Heart right ventricle (tissue), 16 donors: ENCODE results near the gene CTDSP1. TPM values are rescaled to one million over a fixed set of nuclear protein-coding genes. Genes with fewer than 3 reads are reported as not detected.

Experiments used
- ATAC-seq, 8 donors: fragments of 200-7000 bp; cut with Tn5 transposase; one replicate each; pipeline ENCODE4 v1.9.1; 2020; ENCODE audit warnings: mild to moderate bottlenecking in 8 of 8, moderate library complexity in 8 of 8, moderate number of reproducible peaks in 1 of 8
- DNase-seq, 2 donors: peaks; one replicate each; pipeline ENCODE4 v3.0.0-alpha.2; 2020
- H3K27ac ChIP-seq, 10 donors: fragments of 200-600 bp; sonication (generic) in 2 of 10; one replicate each; pipeline versions ENCODE4 v1.5.0 to v1.8.0; 2020 to 2022; ENCODE audit warnings: mild to moderate bottlenecking in 3 of 10
- H3K27me3 ChIP-seq, 7 donors: fragments of 200-600 bp; one replicate each; pipeline ENCODE4 v1.8.0; 2021 to 2022; ENCODE audit warnings: mild to moderate bottlenecking in 2 of 7
- H3K36me3 ChIP-seq, 9 donors: fragments of 200-600 bp; sonication (generic) in 1 of 9; one replicate each; pipeline versions ENCODE4 v1.5.0 to v1.8.0; 2020 to 2022; ENCODE audit warnings: mild to moderate bottlenecking in 2 of 9
- H3K4me1 ChIP-seq, 9 donors: fragments of 200-600 bp; sonication (generic) in 1 of 9; one replicate each; pipeline versions ENCODE4 v1.5.0 to v1.8.0; 2020 to 2022; ENCODE audit warnings: mild to moderate bottlenecking in 4 of 9
- H3K4me3 ChIP-seq, 10 donors: fragments of 200-600 bp; sonication (generic) in 2 of 10; one replicate each; pipeline versions ENCODE4 v1.5.0 to v1.8.0; 2020 to 2022; ENCODE audit warnings: mild to moderate bottlenecking in 7 of 10, moderate library complexity in 2 of 10
- H3K9me3 ChIP-seq, 11 donors: fragments of 200-600 bp in 10 of 11; sonication (generic) in 2 of 11; one replicate each; pipeline versions ENCODE4 v1.5.0 to v1.8.0; 2013 to 2022; ENCODE audit warnings: mild to moderate bottlenecking in 2 of 11, control low read depth in 1 of 11, moderate library complexity in 1 of 11
- CTCF ChIP-seq, 9 donors: fragments of 200-600 bp; sonication (generic) in 2 of 9; IDR thresholded peaks; one replicate each; pipeline versions ENCODE4 v1.5.0 to v1.8.0; 2021 to 2022; ENCODE audit warnings: antibody characterized with exemption in 9 of 9, mild to moderate bottlenecking in 5 of 9, moderate library complexity in 1 of 9
- WGBS, 2 donors: extraction: QIAGEN DNeasy Blood & Tissue Kit; methylation state at CpG; one replicate each; pipeline ENCODE4 v1.1.7; 2013; ENCODE audit warnings: inconsistent platforms in 1 of 2; 5-methylcytosine and 5-hydroxymethylcytosine counted together
- intact Hi-C, 10 donors: fragments of 100-400 bp; cut with DNase I; formaldehyde crosslinking; loops; one replicate each; pipeline versions ENCODE4 v1.11.1 to v1.14.2; 2022
- polyA plus RNA-seq, 2 donors: library from polyadenylated mRNA; stranded (reverse); fragments of 200-250 nt; gene quantifications; one replicate each; pipeline ENCODE4 v1.2.3, GENCODE V29; 2013
- total RNA-seq, 10 donors: library from RNA; stranded (reverse); fragmentation: NEBNext Ultra II Directional in 3 of 10; extraction: Animal tissue kit (Norgen Biotek cat#: 25700) in 3 of 10; gene quantifications; one replicate each; pipeline versions ENCODE4 v1.2.1 to v1.2.4, GENCODE V29; 2021 to 2023
- donor health status: Arrhythmogenic right ventricular cardiomyopathy.
- donor health status: ischemic (EF 13 %, LVEDD 7.1; RV severe dilation, severe dysfunction).
- donor health status: healthy with polysubstance abuse.
- donor health status: DM: no; HTN: yes; CAD: no.
- donor health status: DM: no; HTN: no; CAD: no.
- donor health status: ischemic (EF 25% LVEDD 6.9; RV normal size, moderate dysfunction).
- donor health status: ischemic (EF 25% LVEDD 5.7; RV mildly dilated, moderate dysfunction).
- donor health status: healthy.
- donor health status: DM: yes; HTN: yes; CAD: no.
- donor health status: Ischemic cardiomyopathy.
- donor health status: ischemic (EF 35%, LVEDD 5.7; RV mildly dilated, moderate dysfunction).
- donor health status: nonischemic (EF 11% LVEDD 7.7; RV severe dilation, severe dysfunction).
- donor health status: DM: yes; HTN: yes; CAD: no.
- donor health status: PGD.
- donor health status: ischemic (EF 29% LVEDD 5.4; RV normal size, mild dysfunction).
- donor health status: nonischemic (EF 23%, LVEDD 6.1; RV moderate dilation, normal function).

The CTDSP1 gene
- total and polyA plus RNA-seq, 12 donors, result 77.9 to 118 (median 89.5) TPM

GRCh38 chr2:218435003-218435982 is 35.6 kb downstream of the CTDSP1 start:
- ATAC-seq, result peak in 1 of 8 donors; percentile 16
- peaks cover 0 to 5% (median 0%) of the 10 kb centered on the region in 9 donors for H3K4me1 ChIP-seq
- no peaks in the 10 kb centered on the region for H3K36me3 ChIP-seq
- no peak for TF ChIP-seq CTCF (IDR thresholded peaks at IDR 0.05)
- WGBS, 2 donors, result 94 to 95% methylated on average over 11 of the region's 11 CpGs
- H3K4me3 ChIP-seq, result no peak overlapping the region
- H3K9me3 ChIP-seq, result no peaks in the 10 kb centered on the region
- DNase-seq, result no peak
- H3K27ac ChIP-seq, result no peak overlapping the region
- intact Hi-C loops, result no loop called here
- no peaks in the 10 kb centered on the region for H3K27me3 ChIP-seq

- DNase-seq (no peak), ATAC-seq (no peak)
- TF ChIP-seq CTCF (IDR thresholded peaks at IDR 0.05), result no peak
- Histone ChIP-seq H3K27me3 (no peaks in the 10 kb centered on the region), H3K27ac (no peak overlapping the region), H3K9me3 (no peaks in the 10 kb centered on the region), H3K4me3 (no peak overlapping the region), H3K36me3 (no peaks in the 10 kb centered on the region), H3K4me1 (peaks cover 0 to 5% (median 0%) of the 10 kb centered on the region in 9 donors)
- intact Hi-C loops, result no loop called here
- 93% methylated on average over 5 of the region's 5 CpGs for WGBS, 2 donors
These were observed 37.3 kb downstream of the CTDSP1 start for GRCh38 chr2:218436992-218437391.

GRCh38 chr2:218437969-218438368 is 38.3 kb downstream of the CTDSP1 start:
- WGBS, 2 donors, result 91 to 95% methylated on average over 1 of the region's 1 CpG

GRCh38 chr2:218438596-218438995 is 38.9 kb downstream of the CTDSP1 start:
- Histone ChIP-seq H3K36me3 (no peaks in the 10 kb centered on the region), H3K4me3 (no peak overlapping the region), H3K27me3 (no peaks in the 10 kb centered on the region), H3K9me3 (no peaks in the 10 kb centered on the region), H3K4me1 (peaks cover 0 to 5% (median 0%) of the 10 kb centered on the region in 9 donors), H3K27ac (no peak overlapping the region)
- no peak for TF ChIP-seq CTCF (IDR thresholded peaks at IDR 0.05)
- WGBS, 2 donors, result 67 to 77% methylated on average over 4 of the region's 4 CpGs
- intact Hi-C loops, result no loop called here
- DNase-seq (no peak), ATAC-seq (peak in 2 of 8 donors; percentile 38 to 49)

More at GRCh38 chr2:218437969-218438368, 38.3 kb downstream of the CTDSP1 start:
- Histone ChIP-seq H3K9me3 (no peaks in the 10 kb centered on the region), H3K36me3 (no peaks in the 10 kb centered on the region), H3K4me3 (no peak overlapping the region), H3K27me3 (no peaks in the 10 kb centered on the region), H3K4me1 (peaks cover 0 to 5% (median 0%) of the 10 kb centered on the region in 9 donors), H3K27ac (no peak overlapping the region)
- TF ChIP-seq CTCF (IDR thresholded peaks at IDR 0.05), result no peak
- intact Hi-C loops, result no loop called here
- DNase-seq (no peak), ATAC-seq (no peak)
